ENCODE results near the gene C21orf91. TPM values are rescaled to one million over a fixed set of nuclear protein-coding genes. Genes with fewer than 3 reads are reported as not detected.

Gene C21orf91
- 10 to 100 TPM; 32.5 to 32.6 TPM for total RNA-seq

DNA sequence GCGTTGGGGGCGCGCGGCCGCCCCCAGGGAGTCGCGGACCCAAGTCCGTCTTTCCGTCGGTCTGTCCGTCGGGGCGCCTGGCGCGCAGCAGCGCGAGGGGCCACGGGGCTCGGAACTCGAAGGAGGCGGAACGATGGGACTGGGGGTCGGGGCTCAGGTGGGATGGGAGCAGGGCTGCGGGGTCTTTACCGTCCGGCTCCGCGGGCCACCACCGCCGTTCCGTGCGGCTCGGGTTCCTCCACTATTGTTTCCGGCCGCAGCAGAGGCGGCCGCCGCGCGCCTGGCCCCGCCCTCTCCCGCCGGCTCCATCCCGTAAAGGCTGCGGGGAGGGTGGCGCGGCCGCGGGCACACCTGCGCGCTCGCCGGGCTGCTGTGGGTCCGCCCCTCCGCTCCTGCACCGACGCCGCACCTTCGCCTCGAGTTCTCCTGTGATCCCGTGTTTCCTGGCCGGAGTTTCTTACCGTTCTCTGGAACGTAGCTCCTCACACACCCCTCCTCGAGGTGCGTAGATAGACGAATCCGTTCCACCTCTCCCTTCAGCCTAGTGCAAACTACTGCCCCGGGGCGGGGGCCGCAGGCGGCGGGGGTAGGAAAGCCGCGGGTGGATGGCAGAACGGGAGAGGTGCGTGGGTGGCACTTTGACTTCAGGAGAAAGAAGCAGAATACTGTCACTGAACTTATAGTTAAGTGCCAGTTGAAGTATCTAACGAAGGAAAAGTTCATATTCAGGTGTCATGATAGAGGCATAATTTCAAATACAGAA is at the start of gene C21orf91:
C21orf91 (minus strand) TSS at position 243 of the 763 bp plus-strand sequence. CDS start 1,038 bp downstream, outside the sequence.
- POLR2A ChIA-PET = interaction anchor here (1.1 to 3.7 kb wide), 9 partner anchors 8 to 207 kb away, joined by 3 to 36 read pairs (median 7); no protein-coding TSS in a partner anchor
- H3K4me3 Mint-ChIP-seq = peak within 1 kb of the TSS; percentile 85
- no peaks in the 10 kb centered on the region for H3K27me3 Mint-ChIP-seq
- intact Hi-C loops (cut with micrococcal nuclease) = loop anchor here (5.0 kb wide), 1 partner anchor 37 kb away; no protein-coding TSS in a partner anchor
- ATAC-seq = peak; percentile 87
- H3K9me3 Mint-ChIP-seq = no peaks in the 10 kb centered on the region
- CTCF ChIA-PET = interaction anchor here (1.1 to 2.3 kb wide), 6 partner anchors 24 to 130 kb away, joined by 3 to 11 read pairs (median 3); no protein-coding TSS in a partner anchor
- peaks cover 33% of the 10 kb centered on the region for H3K36me3 Mint-ChIP-seq (ENCODE audit: low read depth)
- H3K4me1 Mint-ChIP-seq (ENCODE audit: low read depth) = peaks cover 36% of the 10 kb centered on the region
- peak within 1 kb of the TSS; percentile 99 for H3K27ac Mint-ChIP-seq
- TF ChIP-seq, protein P1, sequence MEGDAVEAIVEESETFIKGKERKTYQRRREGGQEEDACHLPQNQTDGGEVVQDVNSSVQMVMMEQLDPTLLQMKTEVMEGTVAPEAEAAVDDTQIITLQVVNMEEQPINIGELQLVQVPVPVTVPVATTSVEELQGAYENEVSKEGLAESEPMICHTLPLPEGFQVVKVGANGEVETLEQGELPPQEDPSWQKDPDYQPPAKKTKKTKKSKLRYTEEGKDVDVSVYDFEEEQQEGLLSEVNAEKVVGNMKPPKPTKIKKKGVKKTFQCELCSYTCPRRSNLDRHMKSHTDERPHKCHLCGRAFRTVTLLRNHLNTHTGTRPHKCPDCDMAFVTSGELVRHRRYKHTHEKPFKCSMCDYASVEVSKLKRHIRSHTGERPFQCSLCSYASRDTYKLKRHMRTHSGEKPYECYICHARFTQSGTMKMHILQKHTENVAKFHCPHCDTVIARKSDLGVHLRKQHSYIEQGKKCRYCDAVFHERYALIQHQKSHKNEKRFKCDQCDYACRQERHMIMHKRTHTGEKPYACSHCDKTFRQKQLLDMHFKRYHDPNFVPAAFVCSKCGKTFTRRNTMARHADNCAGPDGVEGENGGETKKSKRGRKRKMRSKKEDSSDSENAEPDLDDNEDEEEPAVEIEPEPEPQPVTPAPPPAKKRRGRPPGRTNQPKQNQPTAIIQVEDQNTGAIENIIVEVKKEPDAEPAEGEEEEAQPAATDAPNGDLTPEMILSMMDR (IDR thresholded peaks at IDR 0.05) = no peak
- DNase-seq = peak; percentile 92

DNA sequence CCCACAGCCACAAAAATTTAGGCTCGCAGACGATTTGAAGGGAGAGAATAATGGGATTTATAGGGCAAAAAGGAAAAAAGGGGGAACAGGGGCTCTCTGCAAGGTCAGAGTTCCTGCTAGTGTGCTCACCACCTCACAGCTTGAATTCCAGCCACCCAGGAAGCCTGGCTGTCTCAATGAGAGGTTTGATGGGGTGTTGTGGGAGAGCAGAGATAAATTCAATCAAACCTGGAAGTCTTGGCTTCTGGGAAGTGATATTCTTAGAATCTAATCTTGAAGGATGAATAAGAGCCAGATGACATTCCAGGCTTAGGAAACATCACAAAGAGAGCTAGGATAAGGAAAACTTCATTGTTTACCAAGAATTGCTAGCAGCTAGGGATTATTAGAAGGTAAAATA is 47.4 kb upstream of the C21orf91 start:
- CTCF ChIA-PET = interaction anchor here (1.3 to 1.7 kb wide), 2 partner anchors 58 to 187 kb away, joined by 3 to 6 read pairs; no protein-coding TSS in a partner anchor
- no peaks in the 10 kb centered on the region for H3K27me3 Mint-ChIP-seq
- DNase-seq = no peak
- no peak overlapping the region for H3K4me3 Mint-ChIP-seq
- no peak for ATAC-seq
- H3K36me3 Mint-ChIP-seq (ENCODE audit: low read depth) = no peaks in the 10 kb centered on the region
- TF ChIP-seq, protein P1 (IDR thresholded peaks at IDR 0.05) = no peak
- POLR2A ChIA-PET = no interaction called here
- H3K4me1 Mint-ChIP-seq (ENCODE audit: low read depth) = no peaks in the 10 kb centered on the region
- H3K27ac Mint-ChIP-seq = no peak overlapping the region
- intact Hi-C loops (cut with micrococcal nuclease) = no loop called here
- no peaks in the 10 kb centered on the region for H3K9me3 Mint-ChIP-seq

DNA sequence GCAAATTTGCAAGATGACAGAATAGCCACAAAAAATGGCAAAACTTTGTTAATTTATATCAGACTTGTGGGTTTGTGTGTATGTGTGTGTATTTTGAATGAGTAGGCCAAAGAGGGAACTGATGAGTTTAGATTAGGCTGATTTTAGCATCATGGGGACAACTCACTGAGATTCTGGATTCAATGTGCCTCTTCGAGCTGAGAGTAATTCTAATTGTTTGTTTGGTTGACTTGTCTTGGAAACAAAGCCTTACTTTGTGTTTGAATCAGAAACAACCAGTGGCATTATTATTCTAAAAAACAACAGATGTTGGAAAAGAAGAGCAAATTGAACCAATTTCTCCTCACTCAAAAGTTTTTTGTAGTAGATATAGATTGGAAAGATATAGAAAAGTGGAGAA is 40.5 kb upstream of the C21orf91 start:
- DNase-seq (no peak), ATAC-seq (no peak)
- H3K4me1 Mint-ChIP-seq (ENCODE audit: low read depth) = no peaks in the 10 kb centered on the region
- intact Hi-C loops (cut with micrococcal nuclease) = no loop called here
- peaks cover 2% of the 10 kb centered on the region for H3K9me3 Mint-ChIP-seq
- TF ChIP-seq, protein P1 (IDR thresholded peaks at IDR 0.05) = no peak
- H3K36me3 Mint-ChIP-seq (ENCODE audit: low read depth) = no peaks in the 10 kb centered on the region
- H3K4me3 Mint-ChIP-seq = no peak overlapping the region
- CTCF ChIA-PET = no interaction called here
- POLR2A ChIA-PET = no interaction called here
- no peaks in the 10 kb centered on the region for H3K27me3 Mint-ChIP-seq
- no peak overlapping the region for H3K27ac Mint-ChIP-seq

DNA sequence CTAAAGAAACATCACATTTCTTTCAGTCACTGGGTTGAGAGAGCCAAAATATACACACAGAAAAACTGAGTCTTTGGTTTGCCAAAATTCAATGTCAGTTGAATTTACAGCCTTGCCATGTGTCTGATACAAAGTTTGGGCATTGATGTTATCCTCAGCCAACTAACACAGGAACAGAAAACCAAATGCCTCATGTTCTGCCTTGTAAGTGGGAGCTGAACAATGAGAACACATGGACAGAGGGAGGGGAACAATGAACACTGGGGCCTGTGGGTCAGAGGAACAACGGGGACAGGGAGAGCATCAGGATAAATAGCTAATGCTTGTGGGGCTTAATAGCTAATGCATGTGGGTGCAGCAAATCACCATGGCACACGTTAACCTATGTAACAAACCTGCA is 39.6 kb upstream of the C21orf91 start:
- no peak for ATAC-seq

DNA sequence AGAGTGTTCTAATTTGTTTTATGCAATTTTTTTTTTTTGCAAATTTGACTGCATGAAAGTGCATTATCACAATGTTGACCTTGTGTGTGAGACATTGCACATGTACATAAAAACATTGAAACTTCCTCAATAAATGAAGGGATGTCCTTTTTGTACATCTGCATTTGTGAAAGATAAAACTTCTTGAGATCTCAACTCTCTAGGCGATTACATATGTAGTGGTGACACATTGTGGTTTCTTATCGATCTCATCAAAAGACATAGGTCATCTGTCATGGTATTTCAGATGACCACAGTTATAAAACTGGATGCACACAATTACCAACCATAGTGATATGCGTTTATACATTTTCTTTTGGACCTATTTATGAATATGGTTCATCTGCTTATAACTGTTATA is 35.6 kb upstream of the C21orf91 start:
- ChIA-PET POLR2A (no interaction called here), CTCF (no interaction called here)
- no peaks in the 10 kb centered on the region for H3K36me3 Mint-ChIP-seq (ENCODE audit: low read depth)
- H3K4me1 Mint-ChIP-seq (ENCODE audit: low read depth) = no peaks in the 10 kb centered on the region
- no peaks in the 10 kb centered on the region for H3K27me3 Mint-ChIP-seq
- ATAC-seq (no peak), DNase-seq (no peak)
- TF ChIP-seq, protein P1 (IDR thresholded peaks at IDR 0.05) = no peak
- no peaks in the 10 kb centered on the region for H3K9me3 Mint-ChIP-seq
- H3K4me3 Mint-ChIP-seq = no peak overlapping the region
- no peak overlapping the region for H3K27ac Mint-ChIP-seq
- intact Hi-C loops (cut with micrococcal nuclease) = no loop called here

More for the DNA sequence above, 39.6 kb upstream of the C21orf91 start:
- no peaks in the 10 kb centered on the region for H3K27me3 Mint-ChIP-seq
- no peaks in the 10 kb centered on the region for H3K36me3 Mint-ChIP-seq (ENCODE audit: low read depth)
- peaks cover 2% of the 10 kb centered on the region for H3K9me3 Mint-ChIP-seq
- intact Hi-C loops (cut with micrococcal nuclease) = no loop called here
- TF ChIP-seq, protein P1 (IDR thresholded peaks at IDR 0.05) = no peak
- ChIA-PET CTCF (no interaction called here), POLR2A (no interaction called here)
- no peak for DNase-seq
- H3K27ac Mint-ChIP-seq = no peak overlapping the region
- H3K4me1 Mint-ChIP-seq (ENCODE audit: low read depth) = no peaks in the 10 kb centered on the region
- no peak overlapping the region for H3K4me3 Mint-ChIP-seq
